PC-3 (cell line): Measurements from ENCODE around the gene CDH4.

Source experiments
- EZH2 ChIP-seq: fragments of 300-600 bp; sonication (generic); IDR thresholded peaks from one replicate; pipeline ENCODE4 v1.6.1; 2017; ENCODE audit warnings: antibody characterized with exemption, mild to moderate bottlenecking, low read length; ENCODE audit not compliant: unreplicated experiment
- EZH2phosphoT487 ChIP-seq: fragments of 300-600 bp; sonication (generic); IDR thresholded peaks from 2 replicates; pipeline ENCODE4 v1.6.1; 2018; ENCODE audit warnings: mild to moderate bottlenecking, antibody characterized with exemption, low read length, borderline replicate concordance
- TF ChIP-seq, protein P1 (sequence below): fragments of 300-600 bp; sonication (generic); conservative IDR thresholded peaks from 2 replicates; pipeline ENCODE4 v1.5.1; 2017; ENCODE audit warnings: antibody characterized with exemption, low read depth, mild to moderate bottlenecking, low read length

DNA sequence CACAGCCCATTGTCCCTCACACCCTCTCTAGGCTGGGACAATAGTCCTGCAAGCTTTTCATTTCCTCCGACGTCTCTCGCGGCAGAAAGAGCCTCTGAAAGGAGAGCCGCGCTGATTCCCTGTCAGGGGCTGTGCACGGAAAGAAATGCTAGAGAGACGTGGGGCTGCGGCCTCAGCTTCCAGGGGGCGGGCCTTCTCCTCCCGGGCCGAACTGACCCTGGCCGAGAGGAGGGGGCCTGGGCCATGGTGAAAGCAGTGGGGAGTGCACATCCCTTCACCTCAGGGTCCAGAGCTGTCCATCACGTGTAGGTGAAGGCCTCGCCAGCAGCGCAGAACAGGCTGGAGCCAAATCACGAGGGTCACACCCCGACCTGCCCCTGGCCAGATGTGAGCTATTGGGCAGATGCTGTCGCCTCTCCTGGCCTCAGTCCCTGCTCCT, 593.2 kb downstream of the CDH4 start:
- TF ChIP-seq, protein P1, sequence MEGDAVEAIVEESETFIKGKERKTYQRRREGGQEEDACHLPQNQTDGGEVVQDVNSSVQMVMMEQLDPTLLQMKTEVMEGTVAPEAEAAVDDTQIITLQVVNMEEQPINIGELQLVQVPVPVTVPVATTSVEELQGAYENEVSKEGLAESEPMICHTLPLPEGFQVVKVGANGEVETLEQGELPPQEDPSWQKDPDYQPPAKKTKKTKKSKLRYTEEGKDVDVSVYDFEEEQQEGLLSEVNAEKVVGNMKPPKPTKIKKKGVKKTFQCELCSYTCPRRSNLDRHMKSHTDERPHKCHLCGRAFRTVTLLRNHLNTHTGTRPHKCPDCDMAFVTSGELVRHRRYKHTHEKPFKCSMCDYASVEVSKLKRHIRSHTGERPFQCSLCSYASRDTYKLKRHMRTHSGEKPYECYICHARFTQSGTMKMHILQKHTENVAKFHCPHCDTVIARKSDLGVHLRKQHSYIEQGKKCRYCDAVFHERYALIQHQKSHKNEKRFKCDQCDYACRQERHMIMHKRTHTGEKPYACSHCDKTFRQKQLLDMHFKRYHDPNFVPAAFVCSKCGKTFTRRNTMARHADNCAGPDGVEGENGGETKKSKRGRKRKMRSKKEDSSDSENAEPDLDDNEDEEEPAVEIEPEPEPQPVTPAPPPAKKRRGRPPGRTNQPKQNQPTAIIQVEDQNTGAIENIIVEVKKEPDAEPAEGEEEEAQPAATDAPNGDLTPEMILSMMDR, result no peak
- TF ChIP-seq EZH2 (no peak), EZH2phosphoT487 (no peak)
